GM19099 (cell line): ENCODE measurements around the gene FLCN.
A peak's percentile ranks its signal among the peaks of the same experiment; 100 is the strongest.

Source experiments
- POLR2A ChIP-seq: IDR thresholded peaks from 3 replicates; pipeline ENCODE4 v1.6.1; 2011; ENCODE audit warnings: low read depth; ENCODE audit not compliant: insufficient read length; ENCODE audit errors: extremely low read depth

Gene FLCN, protein sequence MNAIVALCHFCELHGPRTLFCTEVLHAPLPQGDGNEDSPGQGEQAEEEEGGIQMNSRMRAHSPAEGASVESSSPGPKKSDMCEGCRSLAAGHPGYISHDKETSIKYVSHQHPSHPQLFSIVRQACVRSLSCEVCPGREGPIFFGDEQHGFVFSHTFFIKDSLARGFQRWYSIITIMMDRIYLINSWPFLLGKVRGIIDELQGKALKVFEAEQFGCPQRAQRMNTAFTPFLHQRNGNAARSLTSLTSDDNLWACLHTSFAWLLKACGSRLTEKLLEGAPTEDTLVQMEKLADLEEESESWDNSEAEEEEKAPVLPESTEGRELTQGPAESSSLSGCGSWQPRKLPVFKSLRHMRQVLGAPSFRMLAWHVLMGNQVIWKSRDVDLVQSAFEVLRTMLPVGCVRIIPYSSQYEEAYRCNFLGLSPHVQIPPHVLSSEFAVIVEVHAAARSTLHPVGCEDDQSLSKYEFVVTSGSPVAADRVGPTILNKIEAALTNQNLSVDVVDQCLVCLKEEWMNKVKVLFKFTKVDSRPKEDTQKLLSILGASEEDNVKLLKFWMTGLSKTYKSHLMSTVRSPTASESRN

GRCh38 chr17:17237026-17237799 is at the start of gene FLCN:
Gene FLCN (minus strand): TSS chr17:17237168. CDS start chr17:17228137, 9,031 bp downstream.
- peak; percentile 92 for TF ChIP-seq POLR2A

DNA sequence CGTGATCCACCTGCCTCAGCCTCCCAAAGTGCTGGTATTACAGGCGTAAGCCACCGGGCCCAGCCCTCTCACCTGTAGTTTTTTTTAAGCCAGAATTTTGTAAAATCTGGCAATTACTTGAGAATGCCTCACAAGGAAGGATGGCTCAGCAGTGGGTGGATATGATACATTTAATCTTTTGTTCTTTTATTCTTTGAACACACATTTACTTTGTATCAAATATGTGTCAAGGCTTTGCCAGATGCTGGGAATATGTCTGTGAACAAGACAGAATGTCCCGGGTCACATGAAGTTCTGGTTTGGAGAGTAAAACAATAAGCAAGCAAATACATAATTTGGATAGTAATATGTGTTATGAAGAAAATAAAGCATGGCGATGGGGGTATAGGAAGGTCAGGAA is 49.0 kb upstream of the FLCN start:
- TF ChIP-seq POLR2A: no peak

- peak; percentile 89 for TF ChIP-seq POLR2A
Measured at GRCh38 chr17:17280613-17281549, 43.9 kb upstream of the FLCN start, which contains the start of gene COPS3. Gene COPS3 (minus strand): TSS chr17:17281246. CDS start chr17:17281186, 60 bp downstream.

- no peak for TF ChIP-seq POLR2A
Measured at GRCh38 chr17:17279316-17279715, 42.3 kb upstream of the FLCN start.

- TF ChIP-seq POLR2A: no peak
Measured at GRCh38 chr17:17275971-17276370, 39.0 kb upstream of the FLCN start.

GRCh38 chr17:17269926-17270773 is 33.2 kb upstream of the FLCN start:
- TF ChIP-seq POLR2A: no peak

DNA sequence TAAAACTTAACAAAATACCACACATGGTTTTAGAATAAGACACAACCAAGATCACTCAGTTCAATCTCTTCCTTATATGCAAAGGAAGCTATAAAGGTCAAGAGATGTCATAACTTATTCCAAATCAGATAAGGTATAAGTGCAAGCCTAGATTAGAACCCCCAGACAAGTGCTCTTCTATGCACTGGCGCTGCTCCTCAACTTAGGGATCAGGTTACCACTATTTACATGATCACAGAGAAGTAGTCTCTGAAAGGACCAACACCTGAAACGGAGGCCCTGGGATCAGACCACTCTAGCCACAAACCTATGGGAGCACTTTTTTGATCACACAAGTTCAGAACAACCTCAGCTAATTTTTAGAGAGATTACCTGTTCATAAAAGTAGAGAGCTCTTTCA is 27.5 kb upstream of the FLCN start:
- no peak for TF ChIP-seq POLR2A

- no peak for TF ChIP-seq POLR2A
Measured at GRCh38 chr17:17258998-17259397, 22.0 kb upstream of the FLCN start.

- TF ChIP-seq POLR2A: no peak
Measured at GRCh38 chr17:17258011-17258410, 21.0 kb upstream of the FLCN start.

DNA sequence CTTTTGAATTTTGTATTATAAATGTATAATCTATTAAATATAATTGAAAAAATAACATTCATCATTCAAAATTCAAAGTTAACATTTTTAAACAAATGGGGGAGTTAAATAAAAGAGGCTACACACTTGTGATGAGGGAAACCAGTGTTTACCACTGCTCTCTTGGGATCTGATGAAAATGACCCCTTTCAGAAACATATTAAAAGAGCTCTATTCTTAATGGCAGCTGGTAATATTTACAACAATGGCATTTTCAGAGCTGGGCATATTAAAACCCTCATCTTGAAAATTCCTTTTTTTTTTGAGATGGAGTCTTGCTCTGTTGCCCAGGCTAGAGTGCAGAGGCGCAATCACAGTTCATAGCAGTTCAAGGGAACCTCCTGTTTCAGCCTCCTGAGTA is 19.3 kb upstream of the FLCN start:
- no peak for TF ChIP-seq POLR2A

- TF ChIP-seq POLR2A: no peak
Measured at GRCh38 chr17:17254036-17254435, 17.1 kb upstream of the FLCN start.

- TF ChIP-seq POLR2A: no peak
Measured at GRCh38 chr17:17253406-17253805, 16.4 kb upstream of the FLCN start.

GRCh38 chr17:17252149-17252661 is 15.2 kb upstream of the FLCN start:
- no peak for TF ChIP-seq POLR2A
